Measurements from ENCODE around the gene DDX59.

DDX59 gene

GRCh38 chr1:200629876-200630514 lies 39.7 kb downstream of the DDX59 start:
- DNase-seq (ENCODE audit: insufficient read length, low spot score) (no peak), FAIRE-seq (no peak)
- no peak for TF ChIP-seq POLR2A (IDR thresholded peaks at IDR 0.05; ENCODE audit: low read depth, low read length)

- TF ChIP-seq POLR2A (IDR thresholded peaks at IDR 0.05; ENCODE audit: low read depth, low read length), result no peak
- FAIRE-seq (no peak), DNase-seq (ENCODE audit: insufficient read length, low spot score) (no peak)
These were observed 41.4 kb downstream of the DDX59 start for GRCh38 chr1:200628223-200628881.

GRCh38 chr1:200627575-200628222 lies 42.0 kb downstream of the DDX59 start:
- no peak for TF ChIP-seq POLR2A (IDR thresholded peaks at IDR 0.05; ENCODE audit: low read depth, low read length)
- DNase-seq (ENCODE audit: insufficient read length, low spot score) (no peak), FAIRE-seq (no peak)

GRCh38 chr1:200626853-200627534 lies 42.7 kb downstream of the DDX59 start:
- no peak for TF ChIP-seq POLR2A (IDR thresholded peaks at IDR 0.05; ENCODE audit: low read depth, low read length)
- DNase-seq (ENCODE audit: insufficient read length, low spot score), result no peak

GRCh38 chr1:200625381-200625824 lies 44.3 kb downstream of the DDX59 start:
- peak; percentile 11 for DNase-seq (ENCODE audit: insufficient read length, low spot score)
- FAIRE-seq, result no peak
- no peak for TF ChIP-seq POLR2A (IDR thresholded peaks at IDR 0.05; ENCODE audit: low read depth, low read length)

More at GRCh38 chr1:200626853-200627534, 42.7 kb downstream of the DDX59 start:
- no peak for FAIRE-seq

- DNase-seq (ENCODE audit: insufficient read length, low spot score) (no peak), FAIRE-seq (no peak)
- TF ChIP-seq POLR2A (IDR thresholded peaks at IDR 0.05; ENCODE audit: low read depth, low read length), result no peak
These were observed 44.9 kb downstream of the DDX59 start for GRCh38 chr1:200624679-200625335.

- DNase-seq (ENCODE audit: insufficient read length, low spot score) (peak; percentile 96), FAIRE-seq (peak; percentile 62)
- peak; percentile 48; the same call in 1 of the 2 replicates for TF ChIP-seq POLR2A (IDR thresholded peaks at IDR 0.05; ENCODE audit: low read depth, low read length)
These were observed 49.2 kb downstream of the DDX59 start, which contains the start of gene KIF14 for GRCh38 chr1:200620273-200621131. Gene KIF14, minus strand, starts transcription at chr1:200620751. Its CDS starts 2,028 bp downstream, at chr1:200618723.

GRCh38 chr1:200619894-200620272 lies 49.8 kb downstream of the DDX59 start:
- DNase-seq (ENCODE audit: insufficient read length, low spot score) (no peak), FAIRE-seq (no peak)
- no peak for TF ChIP-seq POLR2A (IDR thresholded peaks at IDR 0.05; ENCODE audit: low read depth, low read length)

GRCh38 chr1:200610846-200611245 lies 58.9 kb downstream of the DDX59 start:
- no peak for DNase-seq (ENCODE audit: insufficient read length, low spot score)
- no peak for TF ChIP-seq POLR2A (IDR thresholded peaks at IDR 0.05; ENCODE audit: low read depth, low read length)
- FAIRE-seq, result no peak

- FAIRE-seq (no peak), DNase-seq (ENCODE audit: insufficient read length, low spot score) (no peak)
- TF ChIP-seq POLR2A (IDR thresholded peaks at IDR 0.05; ENCODE audit: low read depth, low read length), result no peak
These were observed 67.1 kb downstream of the DDX59 start for GRCh38 chr1:200602632-200603031.
